HUDEP-2 (cell line): ENCODE results near the gene RNASE4.

Experiments
- DNase-seq, 76 experiments: peaks; one replicate each; lab custom pipeline; 2025; ENCODE audit not compliant: unreplicated experiment in 76 of 76; lab: John Stamatoyannopoulos, UW

RNASE4 gene

GRCh38 chr14:20671597-20672283, 12.6 kb upstream of the RNASE4 start:
- DNase-seq: no peak

DNA sequence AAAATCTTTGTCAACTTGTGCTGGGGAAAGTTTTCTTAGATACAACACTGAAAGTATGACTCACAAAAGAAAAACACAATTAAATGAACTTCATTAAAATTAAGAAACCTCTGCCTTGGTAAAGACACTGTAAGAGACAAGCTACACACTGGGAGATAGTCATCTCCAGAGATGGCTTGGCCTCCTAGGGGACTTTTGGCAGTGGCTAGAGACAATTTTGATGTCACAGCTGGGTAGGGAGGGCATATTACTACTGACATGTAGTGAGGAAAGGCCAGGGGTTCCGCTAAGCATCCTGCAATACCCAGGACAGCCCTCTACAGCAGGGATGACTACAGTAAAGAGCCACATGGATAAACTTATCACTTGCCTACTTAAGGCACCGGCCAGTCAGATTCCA, 8.7 kb upstream of the RNASE4 start:
- DNase-seq: no peak

GRCh38 chr14:20676072-20676471, 8.3 kb upstream of the RNASE4 start:
- no peak for DNase-seq

GRCh38 chr14:20679907-20680306, 4.5 kb upstream of the RNASE4 start:
- peak in 31 of 76 experiments; percentile 1 to 52 (median 16) for DNase-seq

- DNase-seq: no peak
Observed at GRCh38 chr14:20680363-20680762, 4.0 kb upstream of the RNASE4 start.

DNA sequence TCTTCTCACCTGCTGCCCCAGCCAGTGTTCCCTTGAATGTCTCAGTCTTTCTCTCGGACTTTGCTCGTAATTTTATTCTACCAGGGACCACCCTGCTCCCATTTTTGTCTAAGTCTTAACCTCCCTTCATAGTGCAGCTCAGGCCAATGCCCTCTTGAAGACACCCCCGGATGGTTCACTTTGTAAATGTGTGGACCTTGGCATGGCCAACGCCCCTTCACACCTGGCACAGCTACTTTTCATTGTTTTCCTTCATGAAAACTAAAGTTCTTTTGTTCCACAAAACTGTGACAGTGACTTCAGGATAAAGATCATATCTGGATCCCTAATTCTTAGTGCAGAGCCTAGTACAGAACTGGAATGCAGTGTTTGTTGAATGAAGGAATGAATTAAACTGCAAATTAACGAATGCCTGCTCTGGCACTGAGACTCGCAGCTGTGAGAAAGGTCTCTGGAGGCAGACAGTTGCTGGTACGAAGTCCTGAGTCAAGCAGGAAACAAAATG, 3.5 kb upstream of the RNASE4 start:
- DNase-seq: peak in 2 of 76 experiments; percentile 18 to 43

DNA sequence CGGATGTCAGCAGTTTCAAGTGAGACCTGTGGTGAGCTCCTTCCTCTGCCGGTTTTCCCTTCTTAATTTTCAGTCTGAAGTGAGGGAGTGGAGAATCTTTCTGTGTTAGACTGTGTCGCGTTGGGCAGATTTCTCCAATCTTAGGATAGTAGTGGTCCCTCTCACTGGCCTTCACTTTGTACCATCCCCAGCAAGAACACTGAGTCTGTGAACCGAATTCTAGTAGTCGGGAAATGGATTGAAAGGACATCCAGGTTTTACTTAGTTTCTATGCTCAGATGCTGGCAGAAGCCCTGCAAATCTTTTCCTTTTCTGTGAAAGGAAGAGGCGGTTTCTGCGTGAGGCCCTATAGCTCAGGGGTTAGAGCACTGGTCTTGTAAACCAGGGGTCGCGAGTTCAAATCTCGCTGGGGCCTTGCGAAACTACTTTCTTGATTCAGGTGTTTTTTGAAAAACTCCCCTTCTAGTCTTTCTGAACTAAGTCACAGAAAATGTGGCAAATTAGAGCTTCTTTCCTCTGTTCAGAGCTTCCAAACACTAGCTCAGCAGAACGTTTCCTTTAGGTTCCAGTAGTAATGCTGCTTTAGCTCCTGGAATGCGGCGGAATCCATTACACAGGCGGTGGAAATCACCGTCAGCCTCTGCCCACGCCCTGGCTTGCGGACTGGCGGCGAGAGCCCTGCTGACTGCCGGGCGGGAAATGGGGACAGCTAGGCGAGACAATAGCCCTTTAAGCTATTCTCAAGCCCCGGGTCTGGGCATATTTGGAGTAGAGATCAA, 2.8 kb upstream of the RNASE4 start:
- peak in 73 of 76 experiments; percentile 20 to 89 (median 70) for DNase-seq

GRCh38 chr14:20682127-20682434, 2.3 kb upstream of the RNASE4 start:
- DNase-seq: no peak

DNA sequence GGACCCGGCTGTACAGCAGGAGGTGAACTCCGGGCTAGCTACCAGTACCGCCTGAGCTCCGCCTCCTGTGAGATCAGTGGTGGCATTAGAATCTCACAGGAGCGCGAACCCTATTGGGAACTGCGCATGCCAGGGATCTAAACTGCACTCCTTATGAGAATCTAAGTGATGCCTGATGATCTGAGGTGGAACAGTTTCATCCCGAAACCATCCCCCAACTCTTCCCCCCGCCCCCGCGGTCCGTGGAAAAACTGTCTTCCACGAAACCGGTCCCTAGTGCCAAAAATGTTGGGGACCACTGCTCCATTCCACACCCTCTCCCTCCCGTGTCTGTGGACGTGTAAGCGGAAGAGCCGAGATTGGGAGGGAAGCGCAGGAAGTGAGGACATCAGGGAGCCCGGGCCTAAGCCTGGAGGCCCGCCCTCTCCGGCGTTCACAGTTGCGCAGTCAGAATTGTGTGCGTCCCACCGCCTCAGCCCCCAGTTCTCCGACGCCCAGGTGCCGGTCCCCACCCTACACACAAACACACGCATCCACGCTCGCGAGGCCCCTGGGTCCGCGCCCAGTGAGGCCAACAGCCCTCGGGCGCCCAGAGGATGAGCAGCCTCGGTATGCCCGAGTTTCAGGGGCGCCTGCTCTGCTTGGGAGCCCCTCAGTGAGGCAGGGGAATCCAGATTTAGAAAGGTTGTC, 1.8 kb upstream of the RNASE4 start:
- peak in 59 of 76 experiments; percentile 6 to 68 (median 41) for DNase-seq

- DNase-seq: peak in 74 of 76 experiments; percentile 32 to 92 (median 78)
Observed at GRCh38 chr14:20683125-20683890, 1.1 kb upstream of the RNASE4 start.

DNA sequence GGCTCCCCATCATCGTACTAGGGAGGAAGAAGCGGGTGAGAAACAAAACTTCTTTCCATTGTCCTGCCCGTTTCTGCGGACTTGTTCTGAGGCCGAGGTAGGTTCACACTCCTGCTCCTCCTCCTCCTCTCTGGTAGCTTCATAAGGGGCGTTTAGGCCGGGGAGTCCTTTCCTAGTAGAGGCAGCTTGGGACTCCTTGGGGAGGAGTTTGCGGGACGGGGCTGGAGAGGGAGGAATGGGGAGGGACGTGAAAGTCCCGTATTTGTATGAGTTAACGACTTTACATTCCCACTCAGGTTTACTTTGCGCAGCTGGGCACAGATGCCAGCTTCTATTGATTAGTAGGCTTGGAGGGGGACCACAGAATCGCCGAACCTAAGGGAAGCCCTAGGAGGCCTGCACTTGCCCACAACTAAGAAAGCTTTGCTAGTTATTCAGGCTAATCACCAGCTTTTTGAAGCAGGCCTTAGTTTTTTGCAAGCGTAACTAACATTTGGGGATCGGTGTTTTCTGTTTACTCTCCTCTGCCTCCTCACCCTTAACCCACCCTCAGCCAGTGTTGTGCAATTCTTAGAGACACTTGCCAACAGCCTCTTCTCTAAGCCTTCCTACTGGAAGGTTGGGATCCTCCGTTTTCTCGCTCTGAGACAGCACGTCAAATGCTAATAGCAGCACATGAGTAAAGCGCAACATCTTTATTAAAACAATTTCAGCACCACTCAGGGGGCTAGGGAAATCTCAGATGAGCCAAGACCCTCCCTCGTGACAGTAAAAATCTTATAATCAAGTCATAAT, 499 bp downstream of the RNASE4 start:
- DNase-seq: peak in 1 of 76 experiments; percentile 25

GRCh38 chr14:20686386-20687143, 2.2 kb downstream of the RNASE4 start:
- DNase-seq: no peak

GRCh38 chr14:20687362-20688166, 3.2 kb downstream of the RNASE4 start:
- no peak for DNase-seq

DNA sequence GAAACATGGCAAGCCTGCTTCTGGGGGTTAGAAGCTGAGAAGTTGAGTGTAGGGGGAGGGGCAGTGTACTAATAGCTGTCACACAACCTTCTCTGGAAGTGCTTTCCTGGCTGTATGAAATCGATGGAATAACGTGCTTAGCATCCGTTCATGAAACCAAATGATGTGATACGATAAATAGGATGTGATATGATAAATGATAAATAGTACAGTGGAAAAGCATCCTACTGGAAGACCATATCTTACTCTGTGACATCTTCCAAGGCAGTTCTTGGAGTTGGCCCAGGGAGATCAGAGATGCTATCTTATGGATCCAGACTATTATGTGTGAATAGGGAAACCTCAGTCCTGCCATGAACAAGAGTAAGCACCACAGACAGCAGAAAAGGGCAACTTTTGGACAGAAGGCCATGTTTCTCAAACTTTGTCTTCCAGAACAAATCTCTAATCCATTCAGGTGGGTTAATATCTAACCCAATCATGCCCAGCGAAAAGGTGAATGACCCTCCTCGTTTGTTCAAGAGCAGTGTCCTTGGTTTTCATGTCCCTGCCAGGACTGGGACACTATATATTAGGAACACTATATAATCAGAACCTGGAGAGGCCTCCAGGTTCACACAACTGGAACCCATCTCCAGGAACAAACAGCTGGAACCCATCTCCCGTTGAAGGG, 3.9 kb downstream of the RNASE4 start, which contains the start of gene ANG:
ANG (plus strand) TSS at position 598 of the 673 bp plus-strand sequence. CDS start 4,801 bp downstream, outside the sequence.
- DNase-seq: no peak

GRCh38 chr14:20690848-20691640, 6.7 kb downstream of the RNASE4 start:
- peak in 37 of 76 experiments; percentile 2 to 69 (median 36) for DNase-seq

GRCh38 chr14:20692116-20692751, 7.9 kb downstream of the RNASE4 start:
- DNase-seq: no peak
